Fibroblast of villous mesenchyme (primary cell): Measurements from ENCODE around the gene JAKMIP3. TPM values are rescaled to one million over a fixed set of nuclear protein-coding genes. Genes with fewer than 3 reads are reported as not detected.

ENCODE experiments used
- DNase-seq: peaks from one replicate; pipeline ENCODE4 v3.0.0-alpha.2; 2010; ENCODE audit warnings: low read depth
- H3K4me3 ChIP-seq: 2 replicates; pipeline ENCODE4 v1.5.1; 2011; ENCODE audit warnings: low read depth, mild to moderate bottlenecking, low read length
- CTCF ChIP-seq: IDR thresholded peaks from 2 replicates; pipeline ENCODE4 v1.5.1; 2012; ENCODE audit warnings: low read depth, mild to moderate bottlenecking, low read length; ENCODE audit not compliant: insufficient read depth
- total RNA-seq: library from RNA; depleted of rRNA; stranded (reverse); fragments of >200 nt; gene quantifications from 2 replicates; pipeline ENCODE4 v1.2.3, GENCODE V29; 2012

The JAKMIP3 gene
- total RNA-seq, 1 donor, result 0.43 TPM

GRCh38 chr10:132040046-132040445 lies 25.7 kb upstream of the JAKMIP3 start:
- no peak for TF ChIP-seq CTCF
- no peak for DNase-seq
- no peak overlapping the region for H3K4me3 ChIP-seq

GRCh38 chr10:132041340-132041739 lies 24.4 kb upstream of the JAKMIP3 start:
- no peak for TF ChIP-seq CTCF
- no peak overlapping the region for H3K4me3 ChIP-seq
- no peak for DNase-seq

- TF ChIP-seq CTCF, result no peak
- no peak for DNase-seq
- no peak overlapping the region for H3K4me3 ChIP-seq
These were observed 21.7 kb upstream of the JAKMIP3 start for GRCh38 chr10:132043861-132044695.

GRCh38 chr10:132044803-132045202 lies 20.9 kb upstream of the JAKMIP3 start:
- no peak for TF ChIP-seq CTCF
- H3K4me3 ChIP-seq, result no peak overlapping the region
- DNase-seq, result no peak

- no peak for DNase-seq
- no peak for TF ChIP-seq CTCF
These were observed 20.4 kb upstream of the JAKMIP3 start for GRCh38 chr10:132045324-132045723.

GRCh38 chr10:132047575-132048293 lies 18.0 kb upstream of the JAKMIP3 start:
- TF ChIP-seq CTCF, result no peak
- no peak for DNase-seq
- no peak overlapping the region for H3K4me3 ChIP-seq

More at GRCh38 chr10:132045324-132045723, 20.4 kb upstream of the JAKMIP3 start:
- H3K4me3 ChIP-seq, result no peak overlapping the region
